Adrenal gland (tissue), 5 donors: ENCODE data around the gene C12orf56.

Experiments
- POLR2A ChIP-seq, 2 donors: fragments of 450-650 bp; IDR thresholded peaks; one replicate each; pipeline ENCODE4 v1.6.1; 2017; ENCODE audit warnings: antibody characterized with exemption in 2 of 2, mild to moderate bottlenecking in 2 of 2, moderate library complexity in 1 of 2
- TF ChIP-seq, protein P1 (sequence below), 6 experiments: fragments of 450-650 bp in 4 of 6; fragments of 200-600 bp in 2 of 6; sonication (generic) in 1 of 6; IDR thresholded peaks; 1 replicate in 5 of 6; 2 replicates in 1 of 6; pipeline versions ENCODE4 v1.5.1 to v1.8.0; 2016 to 2021; ENCODE audit warnings: antibody characterized with exemption in 6 of 6, mild to moderate bottlenecking in 2 of 6, moderate library complexity in 1 of 6
- donor health status: DM: no; HTN: no; CAD: no.

DNA sequence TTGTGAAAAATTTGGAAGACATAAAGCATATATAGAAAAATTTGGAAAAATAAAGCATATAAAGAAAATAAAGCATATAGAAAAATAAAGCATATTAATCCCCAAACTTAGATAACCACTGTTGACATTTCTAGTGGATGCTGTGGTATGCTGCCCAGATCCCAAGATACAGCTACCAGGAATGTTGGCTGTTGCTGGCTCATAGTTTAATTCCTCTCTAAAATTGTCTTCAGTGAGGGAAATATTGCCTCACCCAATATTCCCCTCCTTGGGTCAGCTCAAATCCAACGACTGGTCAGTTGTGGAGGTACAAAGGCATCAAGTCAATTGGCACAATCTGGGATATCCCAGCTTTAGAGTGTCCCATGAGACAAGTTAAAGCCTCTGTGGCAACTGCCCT lies 158.4 kb downstream of the C12orf56 start:
- TF ChIP-seq, protein P1, sequence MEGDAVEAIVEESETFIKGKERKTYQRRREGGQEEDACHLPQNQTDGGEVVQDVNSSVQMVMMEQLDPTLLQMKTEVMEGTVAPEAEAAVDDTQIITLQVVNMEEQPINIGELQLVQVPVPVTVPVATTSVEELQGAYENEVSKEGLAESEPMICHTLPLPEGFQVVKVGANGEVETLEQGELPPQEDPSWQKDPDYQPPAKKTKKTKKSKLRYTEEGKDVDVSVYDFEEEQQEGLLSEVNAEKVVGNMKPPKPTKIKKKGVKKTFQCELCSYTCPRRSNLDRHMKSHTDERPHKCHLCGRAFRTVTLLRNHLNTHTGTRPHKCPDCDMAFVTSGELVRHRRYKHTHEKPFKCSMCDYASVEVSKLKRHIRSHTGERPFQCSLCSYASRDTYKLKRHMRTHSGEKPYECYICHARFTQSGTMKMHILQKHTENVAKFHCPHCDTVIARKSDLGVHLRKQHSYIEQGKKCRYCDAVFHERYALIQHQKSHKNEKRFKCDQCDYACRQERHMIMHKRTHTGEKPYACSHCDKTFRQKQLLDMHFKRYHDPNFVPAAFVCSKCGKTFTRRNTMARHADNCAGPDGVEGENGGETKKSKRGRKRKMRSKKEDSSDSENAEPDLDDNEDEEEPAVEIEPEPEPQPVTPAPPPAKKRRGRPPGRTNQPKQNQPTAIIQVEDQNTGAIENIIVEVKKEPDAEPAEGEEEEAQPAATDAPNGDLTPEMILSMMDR (IDR thresholded peaks at IDR 0.05): no peak
- no peak for TF ChIP-seq POLR2A (IDR thresholded peaks at IDR 0.05)
